Lower leg skin (tissue), 4 donors: ENCODE measurements around the gene RAX. TPM values are rescaled to one million over a fixed set of nuclear protein-coding genes. Genes with fewer than 3 reads are reported as not detected.
"Not testable (repeated sequence)": the region's sequence is repeated elsewhere in the genome, so short reads cannot be mapped to it uniquely, and the experiment has no call there.

Experiments used
- DNase-seq, 2 donors: peaks; one replicate each; pipeline ENCODE4 v3.0.0-alpha.2; 2019; ENCODE audit warnings: low spot score in 2 of 2
- H3K4me3 ChIP-seq: fragments of 200-600 bp; sonication (generic); 2 replicates; pipeline ENCODE4 v1.5.1; 2017; ENCODE audit warnings: mild to moderate bottlenecking, low read depth; ENCODE audit not compliant: poor library complexity, severe bottlenecking
- CTCF ChIP-seq, 3 donors: fragments of 450-650 bp; IDR thresholded peaks; one replicate each; pipeline ENCODE4 v1.5.1; 2016; ENCODE audit warnings: antibody characterized with exemption in 3 of 3, mild to moderate bottlenecking in 3 of 3, moderate library complexity in 2 of 3
- POLR2A ChIP-seq, 2 donors: fragments of 450-650 bp; IDR thresholded peaks; one replicate each; pipeline ENCODE4 v1.6.1; 2016 to 2017; ENCODE audit warnings: antibody characterized with exemption in 2 of 2, mild to moderate bottlenecking in 1 of 2, moderate library complexity in 1 of 2
- WGBS, 2 donors: methylation state at CpG; one replicate each; pipeline ENCODE4 v1.1.5; 2018; 5-methylcytosine and 5-hydroxymethylcytosine counted together
- intact Hi-C: fragments of 100-400 bp; cut with DNase I; formaldehyde crosslinking; loops from one replicate; pipeline ENCODE4 v1.15.0; 2023; ENCODE audit warnings: low total_unique reads
- total RNA-seq, 4 donors: library from RNA; depleted of rRNA; stranded (reverse); fragments of >200 nt; gene quantifications; one replicate each; pipeline ENCODE4 v1.1.0, GENCODE V29; 2016

The RAX gene
- total RNA-seq, 4 donors from 2014 or later, result 0.07 to 0.38 TPM; not detected in 2

- no peak overlapping the region for H3K4me3 ChIP-seq
- intact Hi-C loops, result no loop called here
- TF ChIP-seq POLR2A (IDR thresholded peaks at IDR 0.05) (no peak), CTCF (IDR thresholded peaks at IDR 0.05) (no peak)
- DNase-seq, result no peak
- WGBS, 2 donors, result 6 to 8% methylated on average over 22 to 33 of the region's 38 CpGs
These were observed 7.8 kb downstream of the RAX start for GRCh38 chr18:59265246-59265973.

- WGBS, 2 donors, result 8 to 13% methylated on average over 39 to 41 of the region's 41 CpGs
- intact Hi-C loops, result no loop called here
- H3K4me3 ChIP-seq, result no peak overlapping the region
- no peak for DNase-seq
- TF ChIP-seq POLR2A (IDR thresholded peaks at IDR 0.05) (no peak), CTCF (IDR thresholded peaks at IDR 0.05) (no peak)
These were observed 8.5 kb downstream of the RAX start for GRCh38 chr18:59264651-59265245.

- no peak for DNase-seq
- WGBS, 2 donors, result 3 to 10% methylated on average over 17 of the region's 17 CpGs
- TF ChIP-seq POLR2A (IDR thresholded peaks at IDR 0.05), result no peak
These were observed 9.1 kb downstream of the RAX start for GRCh38 chr18:59264121-59264571.

GRCh38 chr18:59263661-59264060 is 9.6 kb downstream of the RAX start:
- DNase-seq, result no peak
- H3K4me3 ChIP-seq, result no peak overlapping the region
- WGBS, 2 donors, result 20 to 23% methylated on average over 16 of the region's 16 CpGs
- TF ChIP-seq CTCF (IDR thresholded peaks at IDR 0.05) (no peak), POLR2A (IDR thresholded peaks at IDR 0.05) (no peak)
- intact Hi-C loops, result no loop called here

More at GRCh38 chr18:59264121-59264571, 9.1 kb downstream of the RAX start:
- intact Hi-C loops, result no loop called here
- H3K4me3 ChIP-seq, result no peak overlapping the region

- WGBS, 2 donors, result 88 to 100% methylated on average over 2 of the region's 2 CpGs
- DNase-seq, intact Hi-C loops: not testable (repeated sequence)
These were observed 11.0 kb downstream of the RAX start for GRCh38 chr18:59262243-59262642.

GRCh38 chr18:59261842-59262241 is 11.4 kb downstream of the RAX start:
- WGBS, 2 donors, result 86 to 94% methylated on average over 3 of the region's 3 CpGs
- H3K4me3 ChIP-seq, DNase-seq, intact Hi-C loops: not testable (repeated sequence)

More at GRCh38 chr18:59262243-59262642, 11.0 kb downstream of the RAX start:
- H3K4me3 ChIP-seq, result not testable (repeated sequence)

GRCh38 chr18:59255491-59255890 is 17.8 kb downstream of the RAX start:
- H3K4me3 ChIP-seq, DNase-seq, intact Hi-C loops: not testable (repeated sequence)
- WGBS, 2 donors, result 84 to 91% methylated on average over 2 to 20 of the region's 30 CpGs
